Psoas muscle (tissue), 8 donors: ENCODE results near the gene FXN. TPM values are rescaled to one million over a fixed set of nuclear protein-coding genes. Genes with fewer than 3 reads are reported as not detected.

ENCODE experiments used
- ATAC-seq, 4 donors: fragments of 200-7000 bp; cut with Tn5 transposase; one replicate each; pipeline ENCODE4 v1.9.1; 2020; ENCODE audit warnings: moderate library complexity in 3 of 4, mild to moderate bottlenecking in 2 of 4
- DNase-seq, 2 donors: peaks; one replicate each; pipeline ENCODE4 v3.0.0-alpha.2; 2020
- H3K27ac ChIP-seq: fragments of 200-600 bp; one replicate; pipeline ENCODE4 v1.8.0; 2022
- H3K27me3 ChIP-seq, 3 donors: fragments of 200-600 bp in 1 of 3; one replicate each; pipeline versions ENCODE4 v1.6.1 to v1.8.0; 2013 to 2022; ENCODE audit warnings: low read length in 2 of 3, mild to moderate bottlenecking in 2 of 3, moderate library complexity in 1 of 3; ENCODE audit not compliant: insufficient read depth in 3 of 3
- H3K36me3 ChIP-seq, 2 donors: fragments of 200-600 bp in 1 of 2; one replicate each; pipeline versions ENCODE4 v1.6.1 to v1.8.0; 2013 to 2022; ENCODE audit warnings: low read depth in 1 of 2, mild to moderate bottlenecking in 1 of 2, moderate library complexity in 1 of 2; ENCODE audit not compliant: insufficient read depth in 1 of 2
- H3K4me1 ChIP-seq: fragments of 200-600 bp; one replicate; pipeline ENCODE4 v1.8.0; 2022
- H3K4me3 ChIP-seq: fragments of 200-600 bp; one replicate; pipeline ENCODE4 v1.8.0; 2022; ENCODE audit warnings: mild to moderate bottlenecking
- H3K9me3 ChIP-seq: fragments of 200-600 bp; one replicate; pipeline ENCODE4 v1.8.0; 2022
- WGBS, 3 donors: extraction: QIAGEN DNeasy Blood & Tissue Kit; methylation state at CpG; one replicate each; pipeline versions ENCODE4 v1.1.6 to v1.1.7; 2013; 5-methylcytosine and 5-hydroxymethylcytosine counted together
- intact Hi-C, 2 donors: fragments of 100-400 bp; cut with DNase I; formaldehyde crosslinking; loops; one replicate each; pipeline versions ENCODE4 v1.11.0 to v1.14.2; 2022
- polyA plus RNA-seq, 3 donors: library from polyadenylated mRNA; stranded (reverse); fragments of 200-250 nt; gene quantifications; one replicate each; pipeline ENCODE4 v1.2.3, GENCODE V29; 2013
- total RNA-seq, 4 donors: library from RNA; stranded (reverse); fragmentation: NEBNext Ultra II Directional in 2 of 4; extraction: Animal tissue kit (Norgen Biotek cat#: 25700) in 2 of 4; gene quantifications; one replicate each; pipeline versions ENCODE4 v1.2.1 to v1.2.4, GENCODE V29; 2021 to 2023
- TF ChIP-seq, protein P1 (sequence below): fragments of 200-600 bp; IDR thresholded peaks from one replicate; pipeline ENCODE4 v1.8.0; 2022; ENCODE audit warnings: antibody characterized with exemption
- donor health status: healthy with polysubstance abuse.
- donor health status: DM: no; HTN: no; CAD: no; lungs with moderate emphysema.
- donor health status: Bipolar disorder and iron deficiency.
- donor health status: healthy.
- donor health status: DM: yes; HTN: yes; CAD: no.
- donor health status: DM: no; HTN: no; CAD: no.
- donor health status: DM: no; HTN: no; CAD: no.
- donor health status: DM: yes; HTN: yes; CAD: no.

Gene FXN
- total and polyA plus RNA-seq, 7 donors, result 10.4 to 25.0 (median 19.0) TPM

DNA sequence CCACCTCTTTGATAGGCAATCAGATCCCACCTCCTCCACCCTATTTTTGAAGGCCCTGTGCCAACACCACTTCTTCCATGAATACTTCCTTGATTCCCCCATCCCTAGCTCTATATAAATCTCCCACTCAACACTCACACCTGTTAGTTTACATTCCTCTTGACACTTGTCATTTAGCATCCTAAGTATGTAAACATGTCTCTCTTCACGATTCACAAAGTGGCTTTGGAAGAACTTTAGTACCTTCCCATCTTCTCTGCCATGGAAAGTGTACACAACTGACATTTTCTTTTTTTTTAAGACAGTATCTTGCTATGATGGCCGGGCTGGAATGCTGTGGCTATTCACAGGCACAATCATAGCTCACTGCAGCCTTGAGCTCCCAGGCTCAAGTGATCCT, 1.5 kb upstream of the FXN start:
- H3K27me3 ChIP-seq, result no peaks in the 10 kb centered on the region
- no peaks in the 10 kb centered on the region for H3K9me3 ChIP-seq
- no peak overlapping the region for H3K4me3 ChIP-seq
- no peaks in the 10 kb centered on the region for H3K4me1 ChIP-seq
- no peak for DNase-seq
- TF ChIP-seq, protein P1, sequence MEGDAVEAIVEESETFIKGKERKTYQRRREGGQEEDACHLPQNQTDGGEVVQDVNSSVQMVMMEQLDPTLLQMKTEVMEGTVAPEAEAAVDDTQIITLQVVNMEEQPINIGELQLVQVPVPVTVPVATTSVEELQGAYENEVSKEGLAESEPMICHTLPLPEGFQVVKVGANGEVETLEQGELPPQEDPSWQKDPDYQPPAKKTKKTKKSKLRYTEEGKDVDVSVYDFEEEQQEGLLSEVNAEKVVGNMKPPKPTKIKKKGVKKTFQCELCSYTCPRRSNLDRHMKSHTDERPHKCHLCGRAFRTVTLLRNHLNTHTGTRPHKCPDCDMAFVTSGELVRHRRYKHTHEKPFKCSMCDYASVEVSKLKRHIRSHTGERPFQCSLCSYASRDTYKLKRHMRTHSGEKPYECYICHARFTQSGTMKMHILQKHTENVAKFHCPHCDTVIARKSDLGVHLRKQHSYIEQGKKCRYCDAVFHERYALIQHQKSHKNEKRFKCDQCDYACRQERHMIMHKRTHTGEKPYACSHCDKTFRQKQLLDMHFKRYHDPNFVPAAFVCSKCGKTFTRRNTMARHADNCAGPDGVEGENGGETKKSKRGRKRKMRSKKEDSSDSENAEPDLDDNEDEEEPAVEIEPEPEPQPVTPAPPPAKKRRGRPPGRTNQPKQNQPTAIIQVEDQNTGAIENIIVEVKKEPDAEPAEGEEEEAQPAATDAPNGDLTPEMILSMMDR, result no peak
- 37 to 53% (median 48%) methylated on average over 2 of the region's 2 CpGs for WGBS, 3 donors
- ATAC-seq, result no peak
- intact Hi-C loops, result no loop called here
- H3K36me3 ChIP-seq, result no peaks in the 10 kb centered on the region
- H3K27ac ChIP-seq, result no peak overlapping the region

DNA sequence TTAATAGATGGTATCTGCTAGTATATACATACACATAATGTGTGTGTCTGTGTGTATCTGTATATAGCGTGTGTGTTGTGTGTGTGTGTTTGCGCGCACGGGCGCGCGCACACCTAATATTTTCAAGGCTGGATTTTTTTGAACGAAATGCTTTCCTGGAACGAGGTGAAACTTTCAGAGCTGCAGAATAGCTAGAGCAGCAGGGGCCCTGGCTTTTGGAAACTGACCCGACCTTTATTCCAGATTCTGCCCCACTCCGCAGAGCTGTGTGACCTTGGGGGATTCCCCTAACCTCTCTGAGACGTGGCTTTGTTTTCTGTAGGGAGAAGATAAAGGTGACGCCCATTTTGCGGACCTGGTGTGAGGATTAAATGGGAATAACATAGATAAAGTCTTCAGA, 757 bp downstream of the FXN start:
- DNase-seq, result no peak
- no peaks in the 10 kb centered on the region for H3K36me3 ChIP-seq
- H3K27me3 ChIP-seq, result no peaks in the 10 kb centered on the region
- H3K9me3 ChIP-seq, result no peaks in the 10 kb centered on the region
- intact Hi-C loops, result loop anchor here in 1 of 2 donors (5.0 kb wide), 1 partner anchor 156 kb away; no protein-coding TSS in a partner anchor
- TF ChIP-seq, protein P1, result no peak
- H3K4me1 ChIP-seq, result no peaks in the 10 kb centered on the region
- 5 to 10% (median 7%) methylated on average over 14 of the region's 14 CpGs for WGBS, 3 donors
- peak overlapping the region; percentile 92 for H3K27ac ChIP-seq
- ATAC-seq, result peak in 1 of 4 donors; percentile 39
- peak overlapping the region; percentile 92 for H3K4me3 ChIP-seq

DNA sequence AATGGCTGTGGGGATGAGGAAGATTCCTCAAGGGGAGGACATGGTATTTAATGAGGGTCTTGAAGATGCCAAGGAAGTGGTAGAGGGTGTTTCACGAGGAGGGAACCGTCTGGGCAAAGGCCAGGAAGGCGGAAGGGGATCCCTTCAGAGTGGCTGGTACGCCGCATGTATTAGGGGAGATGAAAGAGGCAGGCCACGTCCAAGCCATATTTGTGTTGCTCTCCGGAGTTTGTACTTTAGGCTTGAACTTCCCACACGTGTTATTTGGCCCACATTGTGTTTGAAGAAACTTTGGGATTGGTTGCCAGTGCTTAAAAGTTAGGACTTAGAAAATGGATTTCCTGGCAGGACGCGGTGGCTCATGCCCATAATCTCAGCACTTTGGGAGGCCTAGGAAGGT, 1.2 kb downstream of the FXN start:
- Histone ChIP-seq H3K4me1 (no peaks in the 10 kb centered on the region), H3K9me3 (no peaks in the 10 kb centered on the region), H3K27ac (peak overlapping the region; percentile 92), H3K4me3 (peak overlapping the region; percentile 92), H3K36me3 (no peaks in the 10 kb centered on the region), H3K27me3 (no peaks in the 10 kb centered on the region)
- DNase-seq (no peak), ATAC-seq (no peak)
- intact Hi-C loops, result loop anchor here in 1 of 2 donors (5.0 kb wide), 1 partner anchor 156 kb away; no protein-coding TSS in a partner anchor
- 53 to 67% (median 59%) methylated on average over 10 of the region's 10 CpGs for WGBS, 3 donors
- TF ChIP-seq, protein P1, result no peak

DNA sequence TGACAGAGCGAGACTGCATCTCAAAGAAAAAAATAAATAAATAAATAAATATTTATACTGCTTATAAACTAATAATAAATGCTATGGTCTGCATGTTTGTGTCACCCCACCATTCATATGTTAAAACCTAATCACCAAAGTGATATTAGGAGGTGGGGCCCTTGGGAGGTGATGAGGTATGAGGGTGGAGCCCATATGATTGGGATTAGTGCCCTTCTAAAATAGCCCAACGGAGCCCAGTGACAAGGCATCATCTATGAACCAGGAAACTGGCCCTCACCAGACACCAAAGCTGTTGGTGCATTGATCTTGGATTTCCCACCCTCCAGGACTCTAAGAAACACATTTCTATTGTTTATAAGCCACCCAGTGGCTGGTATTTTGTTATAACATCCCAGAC, 5.1 kb downstream of the FXN start:
- intact Hi-C loops, result no loop called here
- DNase-seq (no peak), ATAC-seq (no peak)
- Histone ChIP-seq H3K4me1 (peaks cover 8% of the 10 kb centered on the region), H3K27me3 (no peaks in the 10 kb centered on the region), H3K9me3 (no peaks in the 10 kb centered on the region), H3K27ac (no peak overlapping the region), H3K36me3 (no peaks in the 10 kb centered on the region), H3K4me3 (no peak overlapping the region)
- TF ChIP-seq, protein P1, result no peak
- 96 to 100% (median 100%) methylated on average over 2 of the region's 2 CpGs for WGBS, 3 donors
